ENCODE results near the gene UBE2D3.
A peak's percentile ranks its signal among the peaks of the same experiment; 100 is the strongest.

Gene UBE2D3

GRCh38 chr4:102832105-102832504, 4.8 kb upstream of the UBE2D3 start:
- Histone ChIP-seq H3K27ac (ENCODE audit: insufficient read depth, low read depth, low read length, poor library complexity, severe bottlenecking) (no peak overlapping the region), H3K4me3 (ENCODE audit: insufficient read depth, low read depth, low read length) (no peak overlapping the region), H3K4me1 (ENCODE audit: control insufficient read depth, insufficient read depth, low read length) (no peaks in the 10 kb centered on the region), H3K36me3 (ENCODE audit: control insufficient read depth, insufficient read depth, low read length) (no peaks in the 10 kb centered on the region), H3K9me3 (ENCODE audit: control insufficient read depth, low read length) (no peaks in the 10 kb centered on the region), H3K27me3 (ENCODE audit: control insufficient read depth, insufficient read depth, low read length, poor library complexity, severe bottlenecking) (no peaks in the 10 kb centered on the region)
- WGBS, 2 experiments = 94 to 97% methylated on average over 4 of the region's 4 CpGs

GRCh38 chr4:102829803-102830202, 2.5 kb upstream of the UBE2D3 start:
- Histone ChIP-seq H3K27me3 (ENCODE audit: control insufficient read depth, insufficient read depth, low read length, poor library complexity, severe bottlenecking) (no peaks in the 10 kb centered on the region), H3K4me1 (ENCODE audit: control insufficient read depth, insufficient read depth, low read length) (no peaks in the 10 kb centered on the region), H3K4me3 (ENCODE audit: insufficient read depth, low read depth, low read length) (no peak overlapping the region), H3K9me3 (ENCODE audit: control insufficient read depth, low read length) (no peaks in the 10 kb centered on the region), H3K36me3 (ENCODE audit: control insufficient read depth, insufficient read depth, low read length) (no peaks in the 10 kb centered on the region), H3K27ac (ENCODE audit: insufficient read depth, low read depth, low read length, poor library complexity, severe bottlenecking) (no peak overlapping the region)
- WGBS, 2 experiments = 95 to 98% methylated on average over 6 of the region's 7 CpGs

- no peaks in the 10 kb centered on the region for H3K27me3 ChIP-seq (ENCODE audit: control insufficient read depth, insufficient read depth, low read length, poor library complexity, severe bottlenecking)
- no peaks in the 10 kb centered on the region for H3K36me3 ChIP-seq (ENCODE audit: control insufficient read depth, insufficient read depth, low read length)
- H3K9me3 ChIP-seq (ENCODE audit: control insufficient read depth, low read length) = no peaks in the 10 kb centered on the region
- no peaks in the 10 kb centered on the region for H3K4me1 ChIP-seq (ENCODE audit: control insufficient read depth, insufficient read depth, low read length)
- H3K27ac ChIP-seq (ENCODE audit: insufficient read depth, low read depth, low read length, poor library complexity, severe bottlenecking) = peak overlapping the region; percentile 99
- WGBS, 2 experiments = 1 to 2% methylated on average over 4 of the region's 4 CpGs
- H3K4me3 ChIP-seq (ENCODE audit: insufficient read depth, low read depth, low read length) = peak overlapping the region; percentile 87
Measured at GRCh38 chr4:102828497-102828808, 1.1 kb upstream of the UBE2D3 start.

- WGBS, 2 experiments = 0 to 1% methylated on average over 50 of the region's 50 CpGs
- Histone ChIP-seq H3K27me3 (ENCODE audit: control insufficient read depth, insufficient read depth, low read length, poor library complexity, severe bottlenecking) (no peaks in the 10 kb centered on the region), H3K36me3 (ENCODE audit: control insufficient read depth, insufficient read depth, low read length) (no peaks in the 10 kb centered on the region), H3K9me3 (ENCODE audit: control insufficient read depth, low read length) (no peaks in the 10 kb centered on the region), H3K27ac (ENCODE audit: insufficient read depth, low read depth, low read length, poor library complexity, severe bottlenecking) (peak overlapping the region; percentile 99), H3K4me1 (ENCODE audit: control insufficient read depth, insufficient read depth, low read length) (no peaks in the 10 kb centered on the region), H3K4me3 (ENCODE audit: insufficient read depth, low read depth, low read length) (peak overlapping the region; percentile 87)
Measured at GRCh38 chr4:102827674-102828496, 534 bp upstream of the UBE2D3 start.

GRCh38 chr4:102826105-102826889, 1.1 kb downstream of the UBE2D3 start:
- H3K4me3 ChIP-seq (ENCODE audit: insufficient read depth, low read depth, low read length) = peak overlapping the region; percentile 87
- H3K4me1 ChIP-seq (ENCODE audit: control insufficient read depth, insufficient read depth, low read length) = no peaks in the 10 kb centered on the region
- H3K27ac ChIP-seq (ENCODE audit: insufficient read depth, low read depth, low read length, poor library complexity, severe bottlenecking) = peak overlapping the region; percentile 99
- H3K27me3 ChIP-seq (ENCODE audit: control insufficient read depth, insufficient read depth, low read length, poor library complexity, severe bottlenecking) = no peaks in the 10 kb centered on the region
- H3K36me3 ChIP-seq (ENCODE audit: control insufficient read depth, insufficient read depth, low read length) = no peaks in the 10 kb centered on the region
- no peaks in the 10 kb centered on the region for H3K9me3 ChIP-seq (ENCODE audit: control insufficient read depth, low read length)
- 0 to 1% methylated on average over 38 of the region's 38 CpGs for WGBS, 2 experiments

GRCh38 chr4:102825261-102826091, 1.9 kb downstream of the UBE2D3 start:
- Histone ChIP-seq H3K27ac (ENCODE audit: insufficient read depth, low read depth, low read length, poor library complexity, severe bottlenecking) (peak overlapping the region; percentile 1), H3K36me3 (ENCODE audit: control insufficient read depth, insufficient read depth, low read length) (no peaks in the 10 kb centered on the region), H3K9me3 (ENCODE audit: control insufficient read depth, low read length) (no peaks in the 10 kb centered on the region), H3K4me1 (ENCODE audit: control insufficient read depth, insufficient read depth, low read length) (no peaks in the 10 kb centered on the region), H3K4me3 (ENCODE audit: insufficient read depth, low read depth, low read length) (peak overlapping the region; percentile 87), H3K27me3 (ENCODE audit: control insufficient read depth, insufficient read depth, low read length, poor library complexity, severe bottlenecking) (no peaks in the 10 kb centered on the region)
- 0 to 3% methylated on average over 16 to 23 of the region's 23 CpGs for WGBS, 2 experiments

GRCh38 chr4:102824398-102824797, 3.0 kb downstream of the UBE2D3 start:
- no peaks in the 10 kb centered on the region for H3K9me3 ChIP-seq (ENCODE audit: control insufficient read depth, low read length)
- H3K36me3 ChIP-seq (ENCODE audit: control insufficient read depth, insufficient read depth, low read length) = no peaks in the 10 kb centered on the region
- no peak overlapping the region for H3K27ac ChIP-seq (ENCODE audit: insufficient read depth, low read depth, low read length, poor library complexity, severe bottlenecking)
- peak overlapping the region; percentile 87 for H3K4me3 ChIP-seq (ENCODE audit: insufficient read depth, low read depth, low read length)
- no peaks in the 10 kb centered on the region for H3K4me1 ChIP-seq (ENCODE audit: control insufficient read depth, insufficient read depth, low read length)
- no peaks in the 10 kb centered on the region for H3K27me3 ChIP-seq (ENCODE audit: control insufficient read depth, insufficient read depth, low read length, poor library complexity, severe bottlenecking)
- 70 to 72% methylated on average over 2 of the region's 2 CpGs for WGBS, 2 experiments

GRCh38 chr4:102823897-102824296, 3.5 kb downstream of the UBE2D3 start:
- no peak overlapping the region for H3K4me3 ChIP-seq (ENCODE audit: insufficient read depth, low read depth, low read length)
- H3K36me3 ChIP-seq (ENCODE audit: control insufficient read depth, insufficient read depth, low read length) = no peaks in the 10 kb centered on the region
- 94% methylated on average over 4 of the region's 4 CpGs; no CpG with 5 or more reads in 1 of the 2 experiments for WGBS, 2 experiments
- no peaks in the 10 kb centered on the region for H3K4me1 ChIP-seq (ENCODE audit: control insufficient read depth, insufficient read depth, low read length)
- H3K9me3 ChIP-seq (ENCODE audit: control insufficient read depth, low read length) = no peaks in the 10 kb centered on the region
- H3K27me3 ChIP-seq (ENCODE audit: control insufficient read depth, insufficient read depth, low read length, poor library complexity, severe bottlenecking) = no peaks in the 10 kb centered on the region
- H3K27ac ChIP-seq (ENCODE audit: insufficient read depth, low read depth, low read length, poor library complexity, severe bottlenecking) = no peak overlapping the region

- WGBS, 2 experiments = 99 to 100% methylated on average over 2 to 4 of the region's 4 CpGs
- Histone ChIP-seq H3K4me1 (ENCODE audit: control insufficient read depth, insufficient read depth, low read length) (no peaks in the 10 kb centered on the region), H3K27me3 (ENCODE audit: control insufficient read depth, insufficient read depth, low read length, poor library complexity, severe bottlenecking) (no peaks in the 10 kb centered on the region), H3K36me3 (ENCODE audit: control insufficient read depth, insufficient read depth, low read length) (no peaks in the 10 kb centered on the region), H3K4me3 (ENCODE audit: insufficient read depth, low read depth, low read length) (no peak overlapping the region), H3K9me3 (ENCODE audit: control insufficient read depth, low read length) (no peaks in the 10 kb centered on the region), H3K27ac (ENCODE audit: insufficient read depth, low read depth, low read length, poor library complexity, severe bottlenecking) (no peak overlapping the region)
Measured at GRCh38 chr4:102823464-102823863, 3.9 kb downstream of the UBE2D3 start.
